ENCODE measurements around the gene PNRC2.
"Not testable (repeated sequence)": the region's sequence is repeated elsewhere in the genome, so short reads cannot be mapped to it uniquely, and the experiment has no call there.

PNRC2 gene

DNA sequence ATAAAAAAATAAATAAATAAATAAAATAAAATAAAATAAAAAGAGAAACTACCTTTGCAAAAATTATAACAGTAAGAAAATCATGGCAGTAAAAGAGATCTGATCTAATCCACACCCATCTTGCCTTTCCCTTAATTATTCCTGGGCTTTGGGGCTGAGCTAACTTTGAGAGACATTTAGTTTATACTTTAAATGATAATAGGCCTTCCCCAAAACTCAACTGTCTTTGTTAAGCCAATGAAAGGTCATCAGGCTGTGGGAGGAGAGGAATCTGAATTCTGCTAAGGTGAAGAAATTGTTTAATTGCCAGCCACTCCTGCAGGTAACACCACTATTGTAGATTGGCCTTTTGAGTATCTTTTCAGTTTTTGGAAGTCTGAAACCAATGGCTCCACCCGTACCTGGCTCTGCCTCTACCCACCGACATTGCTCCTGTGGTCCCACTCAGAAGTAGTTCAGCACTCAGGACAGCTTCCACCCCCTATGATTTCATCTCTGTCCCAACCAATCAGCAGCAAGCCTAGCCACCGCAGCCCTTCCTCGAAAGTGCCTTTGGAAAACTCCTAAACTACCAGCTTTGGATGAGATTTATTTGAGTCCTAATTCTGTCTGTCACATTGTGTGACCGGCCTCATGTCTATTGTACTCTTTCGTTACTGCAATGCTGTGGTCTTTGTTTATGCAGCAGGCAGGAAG, 23.0 kb upstream of the PNRC2 start:
- no peak for DNase-seq (ENCODE audit: low read depth, low spot score)
- H3K27ac ChIP-seq: no peak overlapping the region

DNA sequence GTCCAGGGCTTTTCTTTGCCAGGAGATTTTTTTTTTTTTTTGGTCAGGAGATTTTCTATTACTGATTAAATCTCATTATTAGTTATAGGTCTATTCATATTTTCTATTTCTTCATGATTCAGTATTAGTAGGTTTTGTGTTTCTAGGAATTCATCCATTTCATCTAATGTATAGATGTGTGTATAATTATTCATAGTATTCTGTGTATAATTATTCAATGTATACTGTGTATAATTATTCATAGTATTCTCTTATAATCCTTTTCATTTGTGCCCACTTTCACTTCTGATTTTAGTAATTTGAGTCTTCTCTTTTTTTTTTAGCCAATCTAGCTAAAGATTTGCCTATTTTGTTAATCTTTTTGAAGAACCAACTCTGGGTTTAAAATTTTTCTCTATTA, 12.3 kb upstream of the PNRC2 start:
- DNase-seq (ENCODE audit: low read depth, low spot score): no peak
- no peak overlapping the region for H3K27ac ChIP-seq

DNA sequence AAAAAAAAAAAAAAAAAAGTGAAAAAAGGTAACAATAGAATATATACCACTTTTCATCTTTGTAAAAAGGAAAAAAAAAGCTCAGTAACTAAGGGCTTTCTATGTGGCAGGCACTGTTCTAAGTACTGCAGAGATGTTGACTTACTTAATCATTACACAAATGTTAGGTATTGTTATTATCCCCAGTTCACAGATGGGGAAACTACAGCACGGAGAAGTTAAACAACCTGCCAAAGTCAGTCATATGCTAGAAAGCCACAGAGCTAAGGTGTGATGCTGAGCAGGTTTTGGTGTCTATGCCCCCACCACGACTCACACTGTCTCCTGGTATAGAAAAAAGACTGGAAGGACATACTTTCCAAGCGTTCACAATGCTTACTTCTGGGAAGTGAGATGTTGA, 6.6 kb upstream of the PNRC2 start:
- DNase-seq (ENCODE audit: low read depth, low spot score): peak; percentile 34
- H3K27ac ChIP-seq: peak overlapping the region; percentile 66

DNA sequence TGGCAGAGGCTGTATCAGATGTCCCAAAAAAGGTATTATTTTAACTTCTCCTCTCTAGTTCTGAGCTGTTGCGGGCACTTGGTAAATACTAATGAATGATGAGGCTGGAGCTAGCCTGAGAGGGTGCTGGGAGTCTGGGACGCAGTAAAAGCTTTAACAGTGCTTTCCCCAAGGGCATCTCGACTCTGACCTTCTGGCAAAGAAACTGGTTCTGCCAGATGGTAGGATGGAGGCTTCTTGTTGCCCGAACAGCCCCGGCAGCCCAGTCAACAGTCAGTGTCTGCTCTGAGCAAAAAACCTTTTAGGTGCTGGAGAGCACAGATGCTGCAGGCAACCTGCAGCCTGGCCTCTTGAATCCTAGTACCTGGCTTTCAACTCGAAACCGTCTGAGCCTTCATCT, 2.5 kb upstream of the PNRC2 start:
- DNase-seq (ENCODE audit: low read depth, low spot score): no peak
- peak overlapping the region; percentile 33 for H3K27ac ChIP-seq

DNA sequence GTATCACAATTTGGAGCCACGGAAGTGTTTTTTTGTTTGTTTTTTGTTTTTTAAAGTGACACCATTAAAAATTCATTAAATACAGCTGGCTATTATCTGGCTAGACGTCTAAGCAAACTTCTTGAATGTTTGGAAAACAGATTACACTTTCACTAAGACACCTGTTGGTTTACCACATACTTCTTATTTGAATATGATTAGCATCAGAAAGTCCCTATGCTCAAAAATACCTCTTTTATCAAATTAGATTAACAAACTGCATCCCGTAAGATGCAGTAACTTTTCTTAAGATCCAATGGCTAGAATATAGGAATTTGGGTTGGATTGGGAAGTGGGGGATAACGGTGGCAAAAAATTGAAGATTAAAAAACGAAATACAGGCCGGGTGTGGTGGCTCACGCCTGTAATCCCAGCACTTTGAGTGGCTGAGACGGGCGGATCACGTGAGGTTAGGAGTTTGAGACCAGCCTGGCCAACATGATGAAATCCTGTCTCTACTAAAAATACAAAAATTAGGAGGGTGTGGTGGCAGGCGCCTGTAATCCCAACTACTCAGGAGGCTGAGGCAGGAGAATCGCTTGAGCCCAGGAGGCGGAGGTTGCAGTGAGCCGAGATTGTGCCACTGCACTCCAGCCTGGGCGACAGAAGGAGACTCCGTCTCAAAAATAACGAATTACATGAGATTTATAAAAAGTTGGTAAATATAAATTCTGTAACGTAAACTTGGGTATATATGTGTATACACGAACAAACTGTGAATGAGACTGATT, 1.4 kb upstream of the PNRC2 start:
- DNase-seq (ENCODE audit: low read depth, low spot score): not testable (repeated sequence)
- peak overlapping the region; percentile 95 for H3K27ac ChIP-seq

DNA sequence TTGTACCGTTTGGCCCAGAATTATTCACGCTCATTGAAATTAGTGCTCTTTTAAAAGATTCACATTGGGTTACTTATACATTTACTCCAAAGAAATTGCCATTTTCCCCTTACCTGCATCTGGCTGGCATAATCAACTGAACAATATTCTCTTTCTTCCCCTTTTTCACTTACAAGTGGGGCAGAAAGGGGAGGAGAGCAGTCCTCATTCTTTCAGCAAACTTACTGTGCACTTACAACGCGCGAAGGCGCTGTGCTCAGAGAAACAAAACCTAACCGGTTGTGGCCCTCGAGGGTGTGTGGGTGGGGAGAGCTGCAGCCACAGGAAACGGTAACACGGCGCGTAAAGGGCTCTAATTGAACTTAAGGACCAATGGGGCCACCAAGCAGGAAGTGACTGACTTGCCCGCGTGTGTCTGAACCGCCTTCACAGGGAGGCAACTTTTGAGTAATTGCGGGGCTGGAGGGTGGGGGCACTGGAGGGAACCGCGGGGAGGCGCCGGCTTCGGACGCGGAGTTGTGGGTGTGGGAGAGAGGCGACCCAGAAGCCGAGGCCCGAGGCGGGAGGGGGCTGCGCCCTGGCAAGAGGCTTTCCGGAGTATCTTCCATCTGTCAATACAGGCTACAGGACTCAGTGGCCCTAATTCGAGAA, 693 bp upstream of the PNRC2 start:
- peak; percentile 43 for DNase-seq (ENCODE audit: low read depth, low spot score)

DNA sequence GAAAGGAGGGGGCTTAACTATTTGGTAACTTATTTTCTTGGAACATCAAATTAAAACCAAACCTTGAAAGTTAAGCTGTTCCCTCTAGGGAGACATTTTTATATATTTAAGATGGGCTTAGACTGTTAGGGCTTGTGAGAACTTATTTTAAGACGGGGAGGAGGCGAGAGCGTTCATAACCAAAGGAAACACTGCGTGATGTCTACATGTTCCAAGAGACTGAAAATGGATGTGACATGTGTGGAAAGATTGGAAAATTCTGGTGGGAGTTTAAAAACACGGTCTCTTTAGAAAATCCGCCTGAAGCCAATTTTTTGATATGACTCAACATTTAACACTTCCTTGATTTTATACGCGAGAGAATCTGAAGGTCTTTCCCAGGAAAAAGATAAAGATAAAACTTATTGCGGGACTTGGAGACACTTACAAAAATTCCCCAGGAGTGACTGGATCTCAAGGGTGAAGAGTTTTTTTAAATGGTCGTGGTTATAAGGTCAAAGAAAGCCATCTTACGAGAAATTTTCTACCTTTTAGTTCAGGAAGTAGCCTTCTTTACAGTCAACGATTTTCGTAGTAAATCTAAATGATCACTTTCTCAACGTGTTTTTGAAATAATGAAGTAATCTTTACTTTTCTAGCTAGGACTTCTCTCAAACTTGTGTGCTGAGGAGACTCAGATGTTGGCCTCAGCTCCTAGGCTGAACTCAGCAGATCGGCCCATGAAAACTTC, 828 bp downstream of the PNRC2 start:
- DNase-seq (ENCODE audit: low read depth, low spot score): no peak
- peak overlapping the region; percentile 95 for H3K27ac ChIP-seq

More for the DNA sequence above, 693 bp upstream of the PNRC2 start:
- peak overlapping the region; percentile 95 for H3K27ac ChIP-seq

DNA sequence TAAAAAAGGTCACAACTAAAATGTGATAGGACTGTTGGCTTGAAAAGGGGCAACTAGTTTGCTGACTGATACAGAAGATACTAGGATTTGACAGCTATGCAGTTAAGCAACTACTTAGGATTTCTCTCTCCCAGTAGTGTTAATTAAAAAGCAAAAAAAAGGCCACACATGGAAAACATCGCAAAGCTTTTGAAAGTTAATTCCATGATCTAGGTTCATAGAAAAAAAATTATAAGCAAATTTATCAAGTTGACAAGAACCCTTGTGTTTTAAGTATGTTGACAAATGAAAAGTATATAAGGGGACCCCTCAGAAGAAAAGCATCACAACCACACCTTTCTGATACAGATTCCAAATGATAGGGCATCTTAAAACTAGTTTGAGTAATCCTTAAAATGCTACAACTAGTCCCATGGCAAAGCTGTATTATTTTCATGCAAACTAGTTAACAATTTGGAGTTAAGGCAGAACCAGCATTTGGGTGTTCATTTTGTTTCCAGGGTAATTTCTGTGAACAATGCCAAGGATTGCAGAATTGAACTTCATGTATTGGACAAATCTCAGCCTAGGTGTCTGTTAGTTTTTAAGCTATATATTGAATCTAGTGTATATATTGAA, 4.1 kb downstream of the PNRC2 start:
- no peak for DNase-seq (ENCODE audit: low read depth, low spot score)
- peak overlapping the region; percentile 35 for H3K27ac ChIP-seq

DNA sequence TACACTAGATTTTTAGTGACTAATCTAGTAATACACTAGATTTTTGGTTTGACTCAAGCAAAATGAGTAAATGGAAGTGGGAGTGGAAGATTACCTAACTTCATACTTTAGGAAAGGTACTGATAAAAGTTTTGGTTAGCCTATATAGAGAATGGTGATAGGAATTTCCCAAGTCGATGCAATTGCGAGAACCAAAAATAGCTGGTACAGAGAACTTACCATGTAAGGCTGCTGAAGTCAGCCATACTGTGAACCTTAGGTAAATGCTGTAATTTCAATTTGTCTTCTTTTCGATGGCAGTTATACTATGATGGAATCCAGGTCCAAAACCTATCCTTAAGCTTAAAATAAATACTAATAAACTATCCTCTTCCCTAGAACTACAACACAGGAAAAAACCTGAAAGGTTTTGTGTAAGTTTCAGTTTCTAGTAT, 4.6 kb downstream of the PNRC2 start:
- no peak for DNase-seq (ENCODE audit: low read depth, low spot score)
- peak overlapping the region; percentile 35 for H3K27ac ChIP-seq

DNA sequence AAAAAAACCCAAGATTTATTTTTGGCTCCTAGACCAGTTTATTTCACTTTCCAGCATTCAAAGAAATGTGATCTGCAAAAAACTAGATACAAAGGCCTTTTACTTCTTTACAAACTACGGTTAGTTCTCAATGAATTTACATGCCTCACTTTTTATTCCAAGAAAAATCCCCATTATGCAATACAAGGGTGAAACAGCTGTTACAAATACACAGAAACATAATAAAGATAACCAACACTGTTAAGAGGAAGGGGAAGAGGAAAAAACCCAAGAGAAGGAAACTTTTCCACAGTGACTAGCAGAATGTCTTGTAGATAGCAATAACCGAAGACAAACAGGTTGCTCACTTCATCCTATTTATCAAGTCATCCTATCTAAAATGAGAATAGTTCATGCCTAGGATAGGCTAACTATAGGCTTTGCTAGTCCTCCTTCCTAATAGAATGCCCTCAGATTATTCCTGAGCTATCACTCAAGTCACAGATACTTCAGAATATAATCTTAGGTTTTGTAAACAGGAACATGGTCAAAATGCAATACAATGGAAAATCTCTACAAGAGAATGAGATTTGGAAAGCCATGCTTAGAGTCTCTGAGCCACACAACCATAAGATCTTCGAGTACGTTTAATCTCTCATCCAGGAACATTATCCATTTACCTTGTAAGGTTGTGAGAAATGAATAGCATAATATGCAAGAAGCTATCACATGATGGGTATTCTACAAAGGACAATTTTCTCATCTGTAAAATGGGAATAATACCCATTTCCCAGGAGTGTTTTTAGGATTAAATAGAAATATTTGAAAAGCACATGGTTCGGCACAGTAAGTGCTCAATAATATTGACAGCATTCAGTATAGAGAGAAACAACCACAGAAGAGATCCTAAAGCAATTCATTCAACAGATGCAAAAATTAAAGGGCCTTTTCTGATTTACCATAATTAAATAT, 5.4 kb downstream of the PNRC2 start:
- peak overlapping the region; percentile 35 for H3K27ac ChIP-seq
- DNase-seq (ENCODE audit: low read depth, low spot score): no peak

DNA sequence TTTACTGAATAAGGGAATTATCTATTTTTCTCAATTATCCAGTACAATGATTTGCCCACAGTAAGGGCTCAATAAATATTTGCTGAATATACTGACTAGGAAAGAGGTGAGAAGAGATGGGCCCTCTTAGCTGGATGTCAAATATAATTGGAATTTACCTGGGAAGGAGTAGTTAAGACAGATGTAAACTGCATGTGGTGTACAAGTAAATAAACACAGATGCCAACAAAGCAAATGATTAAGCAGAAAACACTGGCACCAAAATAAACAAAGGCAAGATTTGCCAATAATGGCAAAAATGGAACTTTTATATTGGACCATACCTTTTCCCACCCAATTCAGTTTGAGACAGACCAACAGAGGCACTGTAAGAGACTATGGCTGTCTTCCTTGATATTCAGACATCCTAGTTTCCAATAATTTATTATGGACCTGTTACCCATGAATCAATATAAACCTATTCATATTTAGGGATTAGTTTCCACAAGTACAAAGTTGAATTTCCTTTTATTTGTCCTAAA, 7.4 kb downstream of the PNRC2 start:
- no peak for DNase-seq (ENCODE audit: low read depth, low spot score)
- H3K27ac ChIP-seq: no peak overlapping the region

DNA sequence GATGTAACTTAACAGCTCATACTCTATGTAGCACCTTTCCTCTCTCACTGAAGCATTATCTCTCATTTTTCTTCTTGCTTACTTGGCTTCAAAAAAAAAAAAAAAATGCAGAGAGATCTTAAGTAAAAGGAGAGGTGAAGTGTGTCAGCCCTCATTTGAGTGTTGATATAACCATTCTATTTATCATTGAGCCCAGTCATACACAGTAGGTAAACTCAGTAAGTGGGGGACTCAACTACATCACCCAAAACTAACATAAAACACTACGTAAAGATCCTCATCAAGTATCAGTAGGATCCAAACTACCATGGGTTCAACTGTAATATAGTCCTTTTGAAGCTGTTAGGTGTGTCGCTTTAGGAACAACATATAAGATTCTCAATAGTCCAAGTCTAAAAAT, 8.2 kb downstream of the PNRC2 start:
- H3K27ac ChIP-seq: no peak overlapping the region
- no peak for DNase-seq (ENCODE audit: low read depth, low spot score)

DNA sequence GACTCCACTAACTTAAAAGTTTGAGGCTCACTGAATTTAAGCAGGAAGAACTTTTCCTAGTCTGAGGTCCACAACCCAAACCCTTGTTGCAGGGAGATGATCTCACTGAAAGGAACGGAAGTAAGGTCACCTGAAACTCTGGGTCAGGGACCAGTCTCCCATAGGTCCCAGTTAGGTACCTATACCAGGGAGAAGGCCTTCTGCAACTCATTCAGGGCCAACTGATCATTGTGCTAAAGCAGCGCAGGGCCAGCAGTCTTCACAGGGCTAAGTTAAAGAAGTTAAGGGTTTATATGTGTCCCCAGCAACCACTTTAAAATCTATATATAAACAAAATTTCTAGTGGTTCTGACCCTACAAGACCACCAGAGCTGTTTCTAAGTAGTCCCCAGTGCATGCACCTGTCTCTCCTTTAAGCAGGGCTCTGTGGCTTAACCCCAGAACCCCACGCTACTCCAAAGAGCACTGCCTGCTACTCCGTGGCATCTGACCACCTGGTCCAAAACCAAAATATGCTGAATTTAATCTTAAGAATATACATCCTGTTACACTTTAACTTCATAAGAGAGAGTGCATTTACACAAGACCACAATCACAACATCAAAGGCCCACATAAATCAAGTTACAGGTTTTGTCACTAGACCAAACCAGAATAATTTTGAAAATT, 17.7 kb downstream of the PNRC2 start:
- no peak for DNase-seq (ENCODE audit: low read depth, low spot score)
- no peak overlapping the region for H3K27ac ChIP-seq

DNA sequence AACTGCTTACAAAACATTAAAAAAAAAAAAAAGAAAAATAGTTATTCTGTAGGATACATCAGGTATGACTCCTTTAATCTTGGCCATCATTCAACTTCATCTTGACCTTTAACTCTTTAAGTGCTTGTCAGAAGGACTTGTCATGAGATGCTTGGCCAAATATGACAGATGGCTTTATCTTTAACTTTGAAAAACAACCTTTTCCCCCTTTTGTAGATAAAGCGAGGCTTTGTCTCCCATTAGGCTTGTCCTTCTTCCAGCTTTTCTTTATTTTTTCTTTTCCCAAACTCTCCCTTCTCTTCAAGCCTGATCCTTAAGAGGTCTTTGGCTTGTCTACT, 18.2 kb downstream of the PNRC2 start:
- DNase-seq (ENCODE audit: low read depth, low spot score): no peak
- no peak overlapping the region for H3K27ac ChIP-seq

DNA sequence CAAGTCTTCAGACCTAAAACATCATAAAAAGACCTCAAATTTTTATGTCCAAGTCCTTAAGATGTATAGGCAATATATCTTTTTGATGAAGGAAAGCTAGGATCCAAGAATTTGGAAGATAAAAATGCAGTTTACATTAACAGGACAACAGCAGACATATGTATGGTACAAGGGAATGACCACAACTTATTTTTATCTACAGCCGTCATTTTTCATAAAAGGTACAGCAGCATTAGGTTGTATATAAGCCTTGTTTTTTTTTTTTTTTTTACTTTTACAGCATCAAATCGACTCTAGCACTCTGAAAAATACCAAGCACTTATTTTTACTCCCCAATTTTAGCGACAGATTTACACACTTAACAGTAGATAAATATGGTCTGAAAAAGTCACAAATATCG, 19.2 kb downstream of the PNRC2 start:
- no peak overlapping the region for H3K27ac ChIP-seq

DNA sequence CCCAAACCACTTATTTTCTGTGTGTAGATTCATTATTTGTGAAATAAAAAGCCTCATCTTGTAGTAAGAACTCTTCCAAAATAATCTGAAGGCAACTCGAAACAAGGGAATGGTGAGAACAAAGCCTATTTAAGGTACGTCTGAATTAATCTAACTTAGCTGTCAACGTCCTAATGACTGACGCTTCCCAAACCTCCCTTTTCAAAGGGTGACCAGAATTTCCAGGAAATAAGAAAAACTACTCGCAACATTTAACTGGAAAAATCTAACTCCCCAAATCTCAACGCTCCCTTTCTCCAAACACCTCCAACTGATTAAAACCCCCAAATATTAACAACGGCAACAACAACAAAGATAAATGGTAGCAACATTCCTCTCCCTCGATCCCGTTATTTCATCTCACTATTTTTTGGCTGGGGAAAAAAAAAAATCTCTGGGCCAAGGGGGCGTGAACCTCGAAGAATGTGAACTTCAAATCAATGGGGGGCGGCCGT, 19.8 kb downstream of the PNRC2 start:
- peak overlapping the region; percentile 87 for H3K27ac ChIP-seq
- DNase-seq (ENCODE audit: low read depth, low spot score): no peak

More for the DNA sequence above, 19.2 kb downstream of the PNRC2 start:
- no peak for DNase-seq (ENCODE audit: low read depth, low spot score)

DNA sequence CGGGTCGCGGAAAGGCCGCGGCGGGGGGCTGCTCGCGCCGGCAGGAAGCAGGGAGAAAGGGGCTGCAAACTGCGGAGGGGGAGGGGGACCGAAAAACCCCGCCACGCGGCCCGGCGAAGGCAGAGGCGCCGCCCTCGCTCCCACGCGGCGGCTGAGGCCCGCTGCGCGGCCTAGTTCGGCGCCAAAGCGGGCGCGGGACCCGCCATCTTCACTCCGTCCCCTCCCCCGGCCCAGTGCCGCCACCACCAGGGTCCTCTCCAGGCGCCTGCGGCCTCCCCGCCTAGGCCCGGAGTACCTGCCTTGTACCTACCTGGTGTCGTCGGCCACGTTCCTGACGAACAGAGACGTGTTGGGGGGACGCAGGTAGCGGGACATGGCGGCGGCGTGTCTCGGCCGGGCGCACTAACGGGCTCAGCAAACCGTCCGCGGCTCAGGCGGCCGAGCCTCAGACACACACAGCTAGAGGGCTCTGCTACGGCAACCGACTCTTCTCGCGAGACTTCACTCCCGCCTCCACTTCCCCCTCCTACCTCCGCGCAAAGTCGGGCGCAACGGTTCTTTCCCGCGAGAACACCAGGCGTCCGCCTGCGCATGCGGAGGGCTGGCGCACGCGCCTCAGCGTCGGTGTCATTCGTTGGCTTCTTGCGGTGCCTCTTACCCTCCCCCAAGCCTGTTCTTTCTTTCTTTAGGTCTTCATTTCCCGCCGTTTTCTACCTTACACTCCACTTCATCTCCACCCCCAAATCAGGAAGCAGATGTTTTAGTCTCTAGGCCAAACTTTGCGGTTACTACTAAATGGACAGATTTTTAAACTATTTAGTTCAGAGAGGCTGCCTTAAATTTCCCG, 20.5 kb downstream of the PNRC2 start, which contains the start of gene SRSF10:
Gene SRSF10, minus strand, starts transcription at position 447 of the 847 bp plus-strand sequence. Its CDS starts 72 bp downstream, at position 375.
- DNase-seq (ENCODE audit: low read depth, low spot score): peak; percentile 90
- H3K27ac ChIP-seq: peak within 1 kb of the TSS; percentile 87

Measured in epithelial cell of prostate (primary cell).